Gastrocnemius medialis (tissue), 4 donors: ENCODE data around the gene KCNQ1. TPM values are rescaled to one million over a fixed set of nuclear protein-coding genes. Genes with fewer than 3 reads are reported as not detected.

Experiments
- ATAC-seq, 2 donors: fragments of 150-250 bp; one replicate each; pipeline ENCODE4 v1.9.1; 2016
- DNase-seq, 2 donors: peaks; one replicate each; pipeline ENCODE4 v3.0.0-alpha.2; 2019
- H3K27ac ChIP-seq, 4 donors: fragments of 200-600 bp; sonication (generic); 1 replicate in 1 of 4; 2 replicates in 3 of 4; pipeline ENCODE4 v1.5.1; 2016 to 2018; ENCODE audit warnings: mild to moderate bottlenecking in 2 of 4, moderate library complexity in 1 of 4
- H3K27me3 ChIP-seq, 3 donors: fragments of 200-600 bp; sonication (generic) in 2 of 3; 1 replicate in 1 of 3; 2 replicates in 2 of 3; pipeline versions ENCODE4 v1.5.1 to v1.6.0; 2016 to 2019; ENCODE audit warnings: mild to moderate bottlenecking in 1 of 3, moderate library complexity in 1 of 3
- H3K36me3 ChIP-seq, 2 donors: fragments of 200-600 bp; sonication (generic) in 1 of 2; one replicate each; pipeline ENCODE4 v1.5.1; 2017 to 2018
- H3K4me1 ChIP-seq, 2 donors: fragments of 200-600 bp; sonication (generic) in 1 of 2; one replicate each; pipeline ENCODE4 v1.5.1; 2016 to 2017; ENCODE audit warnings: mild to moderate bottlenecking in 2 of 2
- H3K4me3 ChIP-seq, 4 donors: fragments of 200-600 bp; sonication (generic) in 3 of 4; 1 replicate in 1 of 4; 2 replicates in 3 of 4; pipeline ENCODE4 v1.5.1; 2016 to 2019; ENCODE audit warnings: mild to moderate bottlenecking in 2 of 4
- H3K9me3 ChIP-seq, 3 donors: fragments of 200-600 bp; sonication (generic) in 2 of 3; 1 replicate in 1 of 3; 2 replicates in 2 of 3; pipeline ENCODE4 v1.5.1; 2016 to 2019
- CTCF ChIP-seq, 5 experiments: fragments of 450-650 bp in 3 of 5; fragments of 200-600 bp in 2 of 5; sonication (generic) in 2 of 5; IDR thresholded peaks in 4 of 5; conservative IDR thresholded peaks in 1 of 5; 1 replicate in 4 of 5; 2 replicates in 1 of 5; pipeline ENCODE4 v1.5.1; 2016 to 2019; ENCODE audit warnings: antibody characterized with exemption in 5 of 5, mild to moderate bottlenecking in 3 of 5, moderate library complexity in 3 of 5
- POLR2A ChIP-seq, 2 donors: fragments of 450-650 bp; IDR thresholded peaks; one replicate each; pipeline ENCODE4 v1.6.1; 2017; ENCODE audit warnings: antibody characterized with exemption in 2 of 2, mild to moderate bottlenecking in 2 of 2, moderate library complexity in 2 of 2
- in situ Hi-C, 4 donors: fragments of 200-750 bp; cut with MboI; loops; one replicate each; pipeline versions ENCODE4 v1.15.0 to v1.8.0; 2017; ENCODE audit warnings: low sequenced_read_pairs in 4 of 4
- intact Hi-C: fragments of 100-400 bp; cut with DNase I; formaldehyde crosslinking; loops from one replicate; pipeline ENCODE4 v1.15.1; 2023; ENCODE audit warnings: low total_unique reads
- total RNA-seq, 4 donors: library from RNA; depleted of rRNA; stranded (reverse); fragments of >200 nt; gene quantifications; one replicate each; pipeline versions ENCODE4 v1.1.0 to v1.2.3, GENCODE V29; 2016

The KCNQ1 gene
- total RNA-seq, 4 donors from 2014 or later, result 0.15 to 1.00 (median 0.67) TPM

- in situ Hi-C loops, result no loop called here
- Histone ChIP-seq H3K36me3 (no peaks in the 10 kb centered on the region), H3K27me3 (no peaks in the 10 kb centered on the region), H3K4me3 (no peak overlapping the region), H3K9me3 (no peaks in the 10 kb centered on the region), H3K27ac (peak overlapping the region; percentile 89 to 97 (median 92)), H3K4me1 (peaks cover 17 to 18% of the 10 kb centered on the region in 2 donors)
- DNase-seq (peak in 1 of 2 donors; percentile 5), ATAC-seq (no peak)
- intact Hi-C loops, result loop anchor here (2.0 to 5.0 kb wide), 2 partner anchors 170 to 183 kb away; partner anchors contain the start of gene CDKN1C
- TF ChIP-seq CTCF (IDR thresholded peaks at IDR 0.05 in 4 of 5, conservative IDR thresholded peaks at IDR 0.05 in 1 of 5), result no peak
These were observed 257.2 kb downstream of the KCNQ1 start for GRCh38 chr11:2701898-2702434.

GRCh38 chr11:2702771-2703362, 258.1 kb downstream of the KCNQ1 start:
- no peak for ATAC-seq
- Histone ChIP-seq H3K4me3 (no peak overlapping the region), H3K27me3 (no peaks in the 10 kb centered on the region), H3K27ac (peak overlapping the region; percentile 42 to 97 (median 91)), H3K4me1 (peaks cover 12 to 18% of the 10 kb centered on the region in 2 donors), H3K36me3 (no peaks in the 10 kb centered on the region), H3K9me3 (no peaks in the 10 kb centered on the region)
- in situ Hi-C loops (no loop called here), intact Hi-C loops (loop anchor here (5.0 kb wide), 1 partner anchor 171 kb away; no protein-coding TSS in a partner anchor)
- no peak for TF ChIP-seq CTCF (IDR thresholded peaks at IDR 0.05 in 4 of 5, conservative IDR thresholded peaks at IDR 0.05 in 1 of 5)
- no peak for TF ChIP-seq POLR2A (IDR thresholded peaks at IDR 0.05)
- DNase-seq, result peak in 1 of 2 donors; percentile 65

GRCh38 chr11:2703363-2704141, 258.7 kb downstream of the KCNQ1 start:
- Histone ChIP-seq H3K9me3 (no peaks in the 10 kb centered on the region), H3K27me3 (no peaks in the 10 kb centered on the region), H3K27ac (peak overlapping the region in 3 of 4 donors; percentile 89 to 97 (median 93)), H3K36me3 (no peaks in the 10 kb centered on the region), H3K4me3 (no peak overlapping the region), H3K4me1 (peaks cover 17 to 20% of the 10 kb centered on the region in 2 donors)
- in situ Hi-C loops, result no loop called here
- no peak for ATAC-seq
- no peak for DNase-seq
- intact Hi-C loops, result loop anchor here (5.0 kb wide), 1 partner anchor 171 kb away; no protein-coding TSS in a partner anchor
- TF ChIP-seq POLR2A (IDR thresholded peaks at IDR 0.05) (no peak), CTCF (IDR thresholded peaks at IDR 0.05 in 4 of 5, conservative IDR thresholded peaks at IDR 0.05 in 1 of 5) (no peak)

- Histone ChIP-seq H3K4me1 (peaks cover 20% of the 10 kb centered on the region in 2 donors), H3K27me3 (no peaks in the 10 kb centered on the region), H3K9me3 (no peaks in the 10 kb centered on the region), H3K27ac (no peak overlapping the region), H3K36me3 (no peaks in the 10 kb centered on the region), H3K4me3 (no peak overlapping the region)
- intact Hi-C loops (loop anchor here (5.0 kb wide), 1 partner anchor 172 kb away; no protein-coding TSS in a partner anchor), in situ Hi-C loops (no loop called here)
- no peak for DNase-seq
- TF ChIP-seq CTCF (IDR thresholded peaks at IDR 0.05 in 4 of 5, conservative IDR thresholded peaks at IDR 0.05 in 1 of 5) (no peak), POLR2A (IDR thresholded peaks at IDR 0.05) (no peak)
- ATAC-seq, result no peak
These were observed 259.5 kb downstream of the KCNQ1 start for GRCh38 chr11:2704356-2704755.
